Measurements from ENCODE around the gene AKNAD1.

- TF ChIP-seq POLR2A (IDR thresholded peaks at IDR 0.05) = no peak
- no peak for TF ChIP-seq CTCF (IDR thresholded peaks at IDR 0.05)
Measured at GRCh38 chr1:108862698-108863477, 6.0 kb upstream of the AKNAD1 start.

Data from tibial nerve (tissue), 3 donors.